Purkinje cell (primary cell): ENCODE data around the gene POU2AF1. TPM values are rescaled to one million over a fixed set of nuclear protein-coding genes. Genes with fewer than 3 reads are reported as not detected.

Experiments used
- polyA plus RNA-seq: library from polyadenylated mRNA; unstranded; fragments of >200 nt; fragmentation: Nextera tagmentation; gene quantifications from 2 replicates; pipeline ENCODE4 v1.2.1, GENCODE V29; 2014

Gene POU2AF1, protein sequence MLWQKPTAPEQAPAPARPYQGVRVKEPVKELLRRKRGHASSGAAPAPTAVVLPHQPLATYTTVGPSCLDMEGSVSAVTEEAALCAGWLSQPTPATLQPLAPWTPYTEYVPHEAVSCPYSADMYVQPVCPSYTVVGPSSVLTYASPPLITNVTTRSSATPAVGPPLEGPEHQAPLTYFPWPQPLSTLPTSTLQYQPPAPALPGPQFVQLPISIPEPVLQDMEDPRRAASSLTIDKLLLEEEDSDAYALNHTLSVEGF
- polyA plus RNA-seq, result not detected in 2 replicates

DNA sequence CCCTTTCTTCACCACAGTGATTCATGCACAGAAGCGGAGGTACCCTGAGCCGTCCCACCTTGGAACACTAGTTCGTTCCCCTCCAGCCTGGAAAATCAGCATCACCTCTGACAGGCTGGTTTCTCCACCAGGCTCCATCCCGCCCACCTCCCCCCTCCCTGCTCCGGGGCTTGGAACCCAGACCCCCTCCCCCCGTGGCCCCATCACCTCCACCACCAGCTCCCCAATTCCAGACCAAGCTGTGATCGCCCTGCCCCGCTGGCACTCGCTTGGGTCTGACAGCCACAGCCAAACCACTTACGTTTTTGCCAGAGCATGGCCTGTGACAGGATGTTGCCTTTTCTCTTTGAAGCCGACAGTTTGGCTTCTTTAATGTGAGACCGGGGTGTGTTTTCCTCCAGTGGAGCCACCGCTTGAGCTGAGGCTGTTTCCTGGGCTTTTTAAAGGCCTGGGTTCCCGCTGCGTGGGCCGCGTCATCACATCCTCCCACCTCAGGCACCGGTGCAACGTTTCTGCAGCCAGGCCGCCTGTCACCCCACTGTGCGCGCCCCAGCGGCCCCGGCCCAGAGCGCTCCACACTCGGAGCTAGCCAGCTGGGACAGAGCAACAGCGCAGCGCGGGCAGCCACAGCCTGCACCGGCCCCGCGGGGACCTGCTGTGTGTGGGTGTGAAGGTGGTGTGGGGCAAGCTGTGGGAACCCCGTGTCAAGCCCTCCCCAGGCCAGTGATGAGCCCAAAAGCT lies at the start of gene POU2AF1:
Gene POU2AF1 (minus strand): TSS at position 415 of the 741 bp plus-strand sequence. CDS start 98 bp downstream, at position 317.

Other genes starting within 250 kb of the POU2AF1 start
- not detected in 2 replicates for gene POU2AF2, start 133.6 kb downstream of the POU2AF1 start, polyA plus RNA-seq
- 0.65 and 1.1 TPM in 2 replicates for gene POU2AF3, start 80.7 kb downstream of the POU2AF1 start, polyA plus RNA-seq
- not detected in 2 replicates for gene BTG4, start 133.1 kb upstream of the POU2AF1 start, polyA plus RNA-seq
- gene HOATZ, start 135.5 kb upstream of the POU2AF1 start, polyA plus RNA-seq, result not detected in 2 replicates
- gene LAYN, start 161.4 kb upstream of the POU2AF1 start, polyA plus RNA-seq, result not detected in 2 replicates
- gene SIK2, start 223.2 kb upstream of the POU2AF1 start, polyA plus RNA-seq, result 2.2 and 2.9 TPM in 2 replicates